GM12875 (cell line): ENCODE data around the gene PTPRM.

ENCODE experiments used
- H3K4me3 ChIP-seq: one replicate; pipeline ENCODE4 v1.5.1; 2011; ENCODE audit warnings: low read depth, low read length, control low read depth
- CTCF ChIP-seq: IDR thresholded peaks from 2 replicates; pipeline ENCODE4 v1.5.1; 2011; ENCODE audit warnings: low read depth, mild to moderate bottlenecking, control low read depth, inconsistent platforms, low read length, moderate library complexity, borderline replicate concordance; ENCODE audit not compliant: insufficient read depth

Gene PTPRM

GRCh38 chr18:7740821-7741220, 173.7 kb downstream of the PTPRM start:
- TF ChIP-seq CTCF = no peak
- no peak overlapping the region for H3K4me3 ChIP-seq

- no peak for TF ChIP-seq CTCF
- no peak overlapping the region for H3K4me3 ChIP-seq
Measured at GRCh38 chr18:7741640-7742039, 174.5 kb downstream of the PTPRM start.

DNA sequence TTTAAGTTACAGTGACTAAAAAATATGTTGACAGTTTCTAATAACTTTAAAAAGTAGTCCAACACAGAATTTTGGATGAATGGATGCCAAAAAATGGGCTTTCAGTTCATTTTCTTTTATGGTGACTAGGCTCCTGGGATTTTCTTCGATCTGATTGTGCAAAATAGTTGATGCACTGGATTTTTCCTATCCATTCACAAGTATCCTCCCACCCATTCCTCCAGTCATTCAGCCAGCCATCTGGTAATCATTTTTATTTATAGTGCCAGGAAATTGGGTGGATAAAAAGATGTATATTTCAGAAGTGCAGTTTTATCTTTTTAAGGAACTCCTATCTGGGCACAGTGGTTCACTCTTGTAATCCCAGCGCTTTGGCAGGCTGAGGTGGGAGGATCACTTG, 175.1 kb downstream of the PTPRM start:
- no peak overlapping the region for H3K4me3 ChIP-seq
- no peak for TF ChIP-seq CTCF

DNA sequence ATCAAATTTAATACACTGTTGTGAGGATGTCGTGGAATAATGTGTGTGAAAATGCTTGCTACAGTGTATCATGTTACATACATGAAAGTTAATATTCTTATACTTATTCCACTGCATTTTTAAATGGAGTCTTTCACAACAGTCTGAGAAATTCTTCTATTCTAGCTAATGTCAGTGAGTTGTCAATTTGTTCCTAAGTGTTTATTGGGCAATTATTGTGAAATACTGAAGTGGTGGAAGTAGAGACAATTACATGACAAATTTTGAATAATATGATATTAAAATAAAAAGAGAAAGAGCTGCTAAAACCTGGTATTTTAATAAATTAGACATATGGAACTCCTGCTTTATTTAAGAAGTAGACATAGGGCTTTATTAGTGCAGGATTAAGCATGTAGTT, 176.1 kb downstream of the PTPRM start:
- H3K4me3 ChIP-seq = no peak overlapping the region
- no peak for TF ChIP-seq CTCF

- no peak for TF ChIP-seq CTCF
- H3K4me3 ChIP-seq = no peak overlapping the region
Measured at GRCh38 chr18:7746106-7746505, 179.0 kb downstream of the PTPRM start.

GRCh38 chr18:7748251-7749007, 181.3 kb downstream of the PTPRM start:
- no peak overlapping the region for H3K4me3 ChIP-seq
- TF ChIP-seq CTCF = no peak

DNA sequence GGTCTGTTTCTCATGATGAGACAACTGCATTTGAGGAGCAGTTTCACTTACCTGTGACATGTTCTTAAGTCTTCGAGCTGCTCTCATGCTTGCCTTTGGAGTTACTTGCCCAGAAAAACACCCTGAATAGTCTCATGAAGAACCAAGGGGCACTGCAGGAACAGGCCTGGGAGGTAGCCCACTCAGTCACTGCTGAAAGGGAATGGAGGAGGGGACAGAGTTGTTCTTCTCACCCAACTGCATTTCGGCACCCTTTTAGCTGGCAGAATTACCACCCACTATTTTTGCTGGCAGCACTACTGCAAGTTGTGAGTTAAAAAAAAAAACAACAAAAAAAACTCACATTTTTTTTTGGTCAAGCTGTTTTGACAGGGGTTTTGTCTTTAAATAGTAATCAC, 181.9 kb downstream of the PTPRM start:
- H3K4me3 ChIP-seq = no peak overlapping the region
- no peak for TF ChIP-seq CTCF
